SU-DHL-6 (cell line): ENCODE results near the gene GORASP2.
"Not testable (repeated sequence)": the region's sequence is repeated elsewhere in the genome, so short reads cannot be mapped to it uniquely, and the experiment has no call there.

ENCODE experiments used
- H2AFZ ChIP-seq: fragments of 200-600 bp; sonication (generic); 2 replicates; pipeline ENCODE4 v1.6.1; 2014; ENCODE audit warnings: low read depth, mild to moderate bottlenecking, moderate library complexity, mixed read lengths, antibody characterized with exemption, low read length; ENCODE audit not compliant: severe bottlenecking
- H3F3A ChIP-seq: fragments of 200-600 bp; shearing (Covaris generic); 2 replicates; pipeline ENCODE4 v1.6.0; 2016; ENCODE audit warnings: antibody characterized with exemption, mild to moderate bottlenecking; ENCODE audit not compliant: insufficient read depth
- H3K27ac ChIP-seq: fragments of 200-600 bp; sonication (generic); 2 replicates; pipeline ENCODE4 v1.5.1; 2016; ENCODE audit warnings: low read depth, mild to moderate bottlenecking, low read length, moderate library complexity, mixed read lengths
- H3K27me3 ChIP-seq: fragments of 200-600 bp; sonication (generic), shearing (Covaris generic); 2 replicates; pipeline ENCODE4 v1.6.0; 2014; ENCODE audit warnings: mild to moderate bottlenecking, low read length
- H3K36me3 ChIP-seq: fragments of 200-600 bp; sonication (generic); 2 replicates; pipeline ENCODE4 v1.6.1; 2014; ENCODE audit warnings: mild to moderate bottlenecking, low read length, mixed read lengths
- H3K4me2 ChIP-seq: fragments of 300-600, 200-600 bp; shearing (Covaris generic), sonication (generic); 2 replicates; pipeline ENCODE4 v1.6.0; 2014; ENCODE audit warnings: low read length, low read depth, mild to moderate bottlenecking; ENCODE audit not compliant: poor library complexity, severe bottlenecking
- H3K4me3 ChIP-seq: fragments of 200-600 bp; sonication (generic); 2 replicates; pipeline ENCODE4 v1.5.1; 2014; ENCODE audit warnings: antibody characterized with exemption, low read length, mild to moderate bottlenecking, mixed read lengths; ENCODE audit not compliant: insufficient read depth, poor library complexity, severe bottlenecking
- H3K79me2 ChIP-seq: fragments of 200-600 bp; sonication (generic); 2 replicates; pipeline ENCODE4 v1.6.1; 2014; ENCODE audit warnings: mild to moderate bottlenecking, low read length, moderate library complexity; ENCODE audit not compliant: insufficient read depth
- H3K9ac ChIP-seq: fragments of 200-600 bp; sonication (generic); 2 replicates; pipeline ENCODE4 v1.7.0; 2014; ENCODE audit warnings: mild to moderate bottlenecking, low read length
- H3K9me2 ChIP-seq: fragments of 200-600 bp; sonication (generic); replicated peaks from 2 replicates; pipeline ENCODE4 v1.6.1; 2014; ENCODE audit warnings: low read length; ENCODE audit not compliant: insufficient read depth
- H3K9me3 ChIP-seq: fragments of 200-600 bp; sonication (generic); 2 replicates; pipeline ENCODE4 v1.6.1; 2014; ENCODE audit warnings: low read length, mixed read lengths; ENCODE audit not compliant: insufficient read depth
- H4K20me1 ChIP-seq: fragments of 200-600 bp; sonication (generic); 2 replicates; pipeline ENCODE4 v1.6.1; 2014; ENCODE audit warnings: low read depth, mild to moderate bottlenecking, antibody characterized with exemption, low read length, moderate library complexity, mixed read lengths
- CTCF ChIP-seq: fragments of 200-600 bp; sonication (generic); IDR thresholded peaks from one replicate; pipeline ENCODE4 v1.5.1; 2017; ENCODE audit warnings: antibody characterized with exemption, mild to moderate bottlenecking, low read length, moderate library complexity; ENCODE audit not compliant: insufficient read depth, poor library complexity, severe bottlenecking
- EZH2phosphoT487 ChIP-seq: fragments of 200-600 bp; sonication (generic), shearing (Covaris generic); conservative IDR thresholded peaks from 2 replicates; pipeline ENCODE4 v1.6.1; 2018; ENCODE audit warnings: mild to moderate bottlenecking, antibody characterized with exemption, low read length, moderate library complexity, mixed read lengths

The GORASP2 gene

DNA sequence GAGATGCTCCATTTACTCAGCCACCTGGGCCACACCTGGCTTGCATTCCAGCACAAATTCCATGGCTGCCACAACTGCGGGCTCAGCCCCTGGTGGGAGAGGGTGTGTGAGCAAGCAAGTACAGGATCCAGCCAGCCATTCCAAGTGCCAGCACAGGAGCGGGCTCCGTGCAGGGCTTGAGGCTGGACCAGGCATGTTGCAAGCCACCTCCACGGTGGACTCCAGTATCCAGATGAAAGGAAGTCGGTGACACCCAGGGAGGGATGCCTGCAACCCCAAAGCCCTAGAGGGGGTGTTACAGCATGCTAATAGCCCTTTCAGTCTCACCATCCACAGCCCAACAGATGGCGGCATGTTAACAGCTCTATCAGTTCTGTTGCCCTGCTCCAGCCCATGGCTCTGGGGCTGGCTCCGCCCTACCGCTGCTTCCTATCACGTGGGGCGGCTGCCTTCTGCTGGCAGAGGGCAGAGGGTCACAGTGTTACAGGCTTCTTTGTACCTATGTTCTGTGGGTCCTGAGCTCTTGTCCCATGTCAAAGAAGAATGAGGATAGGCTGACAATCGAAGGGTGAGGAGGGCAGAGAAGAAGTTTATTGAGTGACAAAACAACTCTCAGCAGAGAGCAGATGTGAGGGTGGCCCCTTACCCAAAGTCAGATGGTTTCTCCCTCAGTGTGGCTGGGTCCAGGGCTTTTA is 11.7 kb upstream of the GORASP2 start:
- Histone ChIP-seq H3K9me3 (peaks cover 33% of the 10 kb centered on the region; the same call in 1 of the 2 replicates), H3K36me3 (no peaks in the 10 kb centered on the region), H4K20me1 (no peaks in the 10 kb centered on the region), H3K79me2 (no peaks in the 10 kb centered on the region), H3F3A (no peaks in the 10 kb centered on the region), H3K9me2 (no peaks in the 10 kb centered on the region), H3K27me3 (no peaks in the 10 kb centered on the region), H3K4me2 (no peak overlapping the region), H3K27ac (no peak overlapping the region), H2AFZ (no peak overlapping the region), H3K9ac (no peak overlapping the region), H3K4me3 (no peak overlapping the region)
- TF ChIP-seq CTCF (no peak), EZH2phosphoT487 (no peak)

- Histone ChIP-seq H3K4me3 (no peak overlapping the region), H3K9ac (no peak overlapping the region), H3K27me3 (no peaks in the 10 kb centered on the region), H3F3A (no peaks in the 10 kb centered on the region), H3K9me2 (no peaks in the 10 kb centered on the region), H3K27ac (no peak overlapping the region), H3K4me2 (no peak overlapping the region), H3K79me2 (no peaks in the 10 kb centered on the region), H4K20me1 (no peaks in the 10 kb centered on the region), H2AFZ (no peak overlapping the region), H3K36me3 (0 out of 2 replicates have a peak, but pooled peaks cover 1% of the 10 kb centered on the region), H3K9me3 (peaks cover 35% of the 10 kb centered on the region; the same call in 1 of the 2 replicates)
- TF ChIP-seq CTCF = no peak
- no peak for TF ChIP-seq EZH2phosphoT487
Measured at GRCh38 chr2:170917957-170918356, 11.1 kb upstream of the GORASP2 start.

GRCh38 chr2:170921873-170922272 is 7.2 kb upstream of the GORASP2 start:
- not testable (repeated sequence) for H3K9me2 ChIP-seq, H3K27ac ChIP-seq, H4K20me1 ChIP-seq, H2AFZ ChIP-seq, H3K4me2 ChIP-seq, H3F3A ChIP-seq, H3K79me2 ChIP-seq, H3K9ac ChIP-seq, H3K36me3 ChIP-seq, H3K27me3 ChIP-seq, H3K4me3 ChIP-seq
- H3K9me3 ChIP-seq = peaks cover 49% of the 10 kb centered on the region

DNA sequence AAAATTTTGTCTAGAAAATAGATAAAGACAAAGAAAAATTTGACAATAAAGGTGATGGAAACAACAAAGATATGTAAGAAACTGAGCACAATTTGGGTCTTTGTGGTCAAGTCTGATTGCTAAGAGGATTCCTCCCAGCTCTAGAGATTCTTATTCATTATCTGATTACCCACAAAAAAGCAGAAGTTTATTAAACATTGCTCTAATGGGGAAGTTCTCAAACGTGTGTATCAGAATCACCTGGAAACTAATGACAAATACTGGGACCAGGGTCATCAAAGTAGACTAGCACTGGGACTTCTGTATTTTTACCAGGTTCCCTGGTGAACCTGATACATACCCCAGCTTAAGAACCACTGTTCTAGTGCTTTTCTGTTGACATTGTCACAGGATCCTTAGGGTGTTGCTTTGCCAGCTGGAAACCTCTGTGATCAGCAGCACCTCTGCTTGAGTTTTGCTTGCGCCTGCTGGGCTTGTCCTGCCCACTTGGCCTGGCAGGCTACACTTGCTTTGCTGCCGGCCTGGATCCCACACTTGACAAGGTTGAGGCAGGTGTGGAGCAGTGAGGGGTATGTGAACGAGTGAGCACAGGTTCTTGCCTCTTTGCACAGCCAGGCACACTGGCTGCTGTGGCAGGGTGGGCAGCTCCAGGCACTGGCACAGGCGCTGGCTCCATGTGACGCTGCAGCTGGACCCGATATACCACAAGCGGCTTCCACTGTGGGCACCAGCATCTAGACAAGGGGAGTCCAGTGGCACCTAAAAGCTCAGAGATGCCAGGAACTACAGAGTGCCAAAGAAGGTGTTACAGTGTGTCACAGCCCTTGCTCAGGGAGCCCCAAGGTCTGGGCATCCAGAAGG is 6.2 kb upstream of the GORASP2 start:
- H3K79me2 ChIP-seq = peaks cover 2% of the 10 kb centered on the region; the same call in 1 of the 2 replicates
- TF ChIP-seq CTCF (no peak), EZH2phosphoT487 (no peak)
- H3F3A ChIP-seq = peaks cover 6% of the 10 kb centered on the region; the same call in 1 of the 2 replicates
- H2AFZ ChIP-seq = no peak overlapping the region
- H3K9me3 ChIP-seq = peaks cover 40% of the 10 kb centered on the region
- H3K4me3 ChIP-seq = no peak overlapping the region
- no peaks in the 10 kb centered on the region for H4K20me1 ChIP-seq
- 0 out of 2 replicates have a peak, but pooled peaks cover 5% of the 10 kb centered on the region for H3K36me3 ChIP-seq
- no peaks in the 10 kb centered on the region for H3K9me2 ChIP-seq
- no peak overlapping the region for H3K4me2 ChIP-seq
- no peaks in the 10 kb centered on the region for H3K27me3 ChIP-seq
- no peak overlapping the region for H3K9ac ChIP-seq
- no peak overlapping the region for H3K27ac ChIP-seq
